HEK293 (cell line): ENCODE measurements around the gene PLLP.

Experiments
- CTCF ChIA-PET: fragments of 350-600 bp; formaldehyde crosslinking; extraction: SDS; loops from one replicate; lab custom pipeline; 2021; ENCODE audit warnings: antibody characterized with exemption; lab: Yijun Ruan, JAX
- POLR2A ChIA-PET: fragments of 300-600 bp; formaldehyde crosslinking; extraction: SDS; loops from one replicate; lab custom pipeline; 2020; ENCODE audit warnings: antibody characterized with exemption, inconsistent platforms; lab: Yijun Ruan, JAX
- H3K27ac ChIP-seq: fragments of 200-500 bp; sonication (Bioruptor generic); 2 replicates; pipeline ENCODE4 v1.5.1; 2014; ENCODE audit warnings: low read depth, low read length, control low read depth, inconsistent platforms; ENCODE audit errors: extremely low read depth
- H3K36me3 ChIP-seq, 2 experiments: fragments of 200-500 bp in 1 of 2; sonication (Bioruptor generic) in 1 of 2; 1 replicate in 1 of 2; 2 replicates in 1 of 2; pipeline ENCODE4 v1.5.1; 2014 to 2017; ENCODE audit warnings: inconsistent platforms in 2 of 2, low read length in 2 of 2; ENCODE audit not compliant: control insufficient read depth in 2 of 2, insufficient read depth in 1 of 2
- H3K4me1 ChIP-seq: fragments of 200-500 bp; sonication (Bioruptor generic); 2 replicates; pipeline ENCODE4 v1.5.1; 2014; ENCODE audit warnings: mild to moderate bottlenecking, low read length, inconsistent platforms; ENCODE audit not compliant: control insufficient read depth, insufficient read depth
- H3K4me3 ChIP-seq: 2 replicates; pipeline ENCODE4 v1.5.1; 2011; ENCODE audit warnings: low read depth, mild to moderate bottlenecking, control low read depth, low read length, moderate library complexity
- H3K9me3 ChIP-seq: fragments of 200-500 bp; sonication (Bioruptor generic); 2 replicates; pipeline ENCODE4 v1.5.1; 2014; ENCODE audit warnings: low read depth, low read length, inconsistent platforms; ENCODE audit not compliant: control insufficient read depth, insufficient read depth
- BCL6B ChIP-seq: fragments of 450-650 bp; formaldehyde crosslinking; IDR thresholded peaks from 2 replicates; pipeline ENCODE4 v1.5.1; 2017; ENCODE audit warnings: missing biosample characterization, missing genetic modification characterization
- EGR2 ChIP-seq: fragments of 450-650 bp; formaldehyde crosslinking; IDR thresholded peaks from 2 replicates; pipeline ENCODE4 v1.5.1; 2016; ENCODE audit warnings: low read depth, missing biosample characterization, missing genetic modification characterization
- ELK4 ChIP-seq: IDR thresholded peaks from 2 replicates; pipeline ENCODE4 v1.6.1; 2011; ENCODE audit warnings: mild to moderate bottlenecking, low read depth, low read length, borderline replicate concordance
- GLIS1 ChIP-seq: fragments of 450-650 bp; formaldehyde crosslinking; IDR thresholded peaks from 2 replicates; pipeline ENCODE4 v1.5.1; 2016; ENCODE audit warnings: missing biosample characterization, missing genetic modification characterization
- KLF17 ChIP-seq: fragments of 450-650 bp; formaldehyde crosslinking; IDR thresholded peaks from 2 replicates; pipeline ENCODE4 v1.5.1; 2016; ENCODE audit warnings: missing biosample characterization, missing genetic modification characterization
- KLF8 ChIP-seq: fragments of 450-650 bp; formaldehyde crosslinking; IDR thresholded peaks from 2 replicates; pipeline ENCODE4 v1.5.1; 2016; ENCODE audit warnings: missing biosample characterization, missing genetic modification characterization
- MYNN ChIP-seq: fragments of 450-650 bp; formaldehyde crosslinking; IDR thresholded peaks from 2 replicates; pipeline ENCODE4 v1.5.1; 2016; ENCODE audit warnings: missing biosample characterization, missing genetic modification characterization, borderline replicate concordance
- PRDM1 ChIP-seq: fragments of 450-650 bp; formaldehyde crosslinking; IDR thresholded peaks from 2 replicates; pipeline ENCODE4; 2016; ENCODE audit warnings: missing biosample characterization, missing genetic modification characterization
- SALL2 ChIP-seq: fragments of 450-650 bp; formaldehyde crosslinking; IDR thresholded peaks from 2 replicates; pipeline ENCODE4 v1.5.0; 2017; ENCODE audit warnings: missing biosample characterization, mild to moderate bottlenecking, missing genetic modification characterization, borderline replicate concordance
- ZBTB7A ChIP-seq: fragments of 450-650 bp; formaldehyde crosslinking; IDR thresholded peaks from 2 replicates; pipeline ENCODE4 v1.5.1; 2016; ENCODE audit warnings: low read depth, missing biosample characterization, missing genetic modification characterization
- ZEB2 ChIP-seq: fragments of 450-650 bp; formaldehyde crosslinking; IDR thresholded peaks from 2 replicates; pipeline ENCODE4 v1.5.1; 2016; ENCODE audit warnings: missing biosample characterization, missing genetic modification characterization
- ZFP41 ChIP-seq: fragments of 450-650 bp; formaldehyde crosslinking; IDR thresholded peaks from 2 replicates; pipeline ENCODE4 v1.5.1; 2016; ENCODE audit warnings: missing biosample characterization, missing genetic modification characterization, borderline replicate concordance
- ZNF140 ChIP-seq: fragments of 450-650 bp; formaldehyde crosslinking; IDR thresholded peaks from 2 replicates; pipeline ENCODE4 v1.5.1; 2016; ENCODE audit warnings: missing biosample characterization, missing genetic modification characterization
- ZNF174 ChIP-seq: fragments of 450-650 bp; formaldehyde crosslinking; IDR thresholded peaks from 2 replicates; pipeline ENCODE4 v1.5.0; 2017; ENCODE audit warnings: missing biosample characterization, mild to moderate bottlenecking, missing genetic modification characterization
- ZNF175 ChIP-seq: fragments of 450-650 bp; formaldehyde crosslinking; IDR thresholded peaks from 2 replicates; pipeline ENCODE4 v1.5.1; 2016; ENCODE audit warnings: missing biosample characterization, missing genetic modification characterization
- ZNF214 ChIP-seq: fragments of 450-650 bp; formaldehyde crosslinking; IDR thresholded peaks from 2 replicates; pipeline ENCODE4 v1.5.1; 2017; ENCODE audit warnings: missing biosample characterization, mild to moderate bottlenecking, missing genetic modification characterization, borderline replicate concordance
- ZNF223 ChIP-seq: fragments of 450-650 bp; formaldehyde crosslinking; IDR thresholded peaks from 2 replicates; pipeline ENCODE4 v1.5.1; 2016; ENCODE audit warnings: missing biosample characterization, missing genetic modification characterization
- ZNF266 ChIP-seq: fragments of 450-650 bp; formaldehyde crosslinking; IDR thresholded peaks from 2 replicates; pipeline ENCODE4 v1.5.1; 2016; ENCODE audit warnings: missing biosample characterization, missing genetic modification characterization, low read depth
- ZNF280C ChIP-seq: fragments of 450-650 bp; formaldehyde crosslinking; IDR thresholded peaks from 2 replicates; pipeline ENCODE4 v1.5.1; 2016; ENCODE audit warnings: missing biosample characterization, missing genetic modification characterization
- ZNF560 ChIP-seq: fragments of 450-650 bp; formaldehyde crosslinking; IDR thresholded peaks from 2 replicates; pipeline ENCODE4 v1.5.1; 2017; ENCODE audit warnings: missing biosample characterization, missing genetic modification characterization, borderline replicate concordance
- ZNF580 ChIP-seq: fragments of 450-650 bp; formaldehyde crosslinking; IDR thresholded peaks from 2 replicates; pipeline ENCODE4 v1.5.1; 2016; ENCODE audit warnings: missing biosample characterization, missing genetic modification characterization
- ZNF585B ChIP-seq: fragments of 450-650 bp; formaldehyde crosslinking; IDR thresholded peaks from 2 replicates; pipeline ENCODE4 v1.5.1; 2016; ENCODE audit warnings: missing biosample characterization, missing genetic modification characterization
- ZNF692 ChIP-seq: fragments of 450-650 bp; formaldehyde crosslinking; IDR thresholded peaks from 2 replicates; pipeline ENCODE4 v1.5.1; 2016; ENCODE audit warnings: missing biosample characterization, missing genetic modification characterization
- ZNF707 ChIP-seq: fragments of 450-650 bp; formaldehyde crosslinking; IDR thresholded peaks from 2 replicates; pipeline ENCODE4 v1.5.1; 2016; ENCODE audit warnings: missing biosample characterization, missing genetic modification characterization
- ZNF777 ChIP-seq: fragments of 450-650 bp; formaldehyde crosslinking; IDR thresholded peaks from 2 replicates; pipeline ENCODE4 v1.5.1; 2017; ENCODE audit warnings: missing biosample characterization, missing genetic modification characterization, borderline replicate concordance

The PLLP gene

DNA sequence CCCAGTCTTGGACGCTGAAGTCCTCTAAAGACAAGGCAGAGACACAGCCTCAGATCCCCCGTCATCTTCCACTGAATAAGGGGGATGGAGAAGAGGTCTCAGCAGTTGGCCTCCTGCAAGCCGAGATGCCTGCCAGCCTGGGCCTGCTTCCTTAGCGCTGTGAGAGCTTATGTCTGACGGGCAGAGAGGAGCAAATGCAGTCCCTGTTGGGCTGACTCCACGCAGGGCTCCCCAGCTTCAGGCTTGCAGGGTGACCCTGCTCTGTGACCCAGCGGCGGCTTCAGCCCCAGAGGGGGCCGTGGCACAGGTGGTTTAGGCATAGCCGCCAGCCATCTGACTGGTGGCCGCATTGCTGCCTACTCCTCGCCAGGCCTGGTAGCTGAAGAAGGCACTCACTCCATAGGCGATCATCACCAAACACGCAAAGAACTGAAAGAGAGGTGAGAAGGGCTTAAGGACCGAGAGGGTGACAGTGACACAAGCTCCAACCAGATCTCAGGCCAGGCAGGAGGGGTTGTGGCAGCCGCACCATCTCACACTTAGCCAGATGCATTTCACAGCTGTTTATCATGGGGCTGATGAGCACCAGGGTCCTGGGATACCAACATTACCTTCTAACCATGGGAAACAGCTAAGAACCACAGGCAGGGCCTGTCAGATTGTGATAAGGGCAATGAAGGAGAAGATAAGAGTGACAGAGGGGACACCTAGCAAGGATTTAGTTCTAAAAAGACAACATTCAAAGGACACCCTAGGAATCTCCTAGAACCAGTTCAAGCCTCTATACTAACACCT lies 27.7 kb downstream of the PLLP start (continued):
- TF ChIP-seq ZNF777 (no peak), ZNF266 (tag by site-specific recombination) (no peak), ZNF174 (tag by site-specific recombination) (no peak), ZEB2 (no peak), ZNF692 (no peak), KLF8 (no peak), ZNF214 (tag by site-specific recombination) (no peak), ZNF280C (tag by site-specific recombination) (no peak)

DNA sequence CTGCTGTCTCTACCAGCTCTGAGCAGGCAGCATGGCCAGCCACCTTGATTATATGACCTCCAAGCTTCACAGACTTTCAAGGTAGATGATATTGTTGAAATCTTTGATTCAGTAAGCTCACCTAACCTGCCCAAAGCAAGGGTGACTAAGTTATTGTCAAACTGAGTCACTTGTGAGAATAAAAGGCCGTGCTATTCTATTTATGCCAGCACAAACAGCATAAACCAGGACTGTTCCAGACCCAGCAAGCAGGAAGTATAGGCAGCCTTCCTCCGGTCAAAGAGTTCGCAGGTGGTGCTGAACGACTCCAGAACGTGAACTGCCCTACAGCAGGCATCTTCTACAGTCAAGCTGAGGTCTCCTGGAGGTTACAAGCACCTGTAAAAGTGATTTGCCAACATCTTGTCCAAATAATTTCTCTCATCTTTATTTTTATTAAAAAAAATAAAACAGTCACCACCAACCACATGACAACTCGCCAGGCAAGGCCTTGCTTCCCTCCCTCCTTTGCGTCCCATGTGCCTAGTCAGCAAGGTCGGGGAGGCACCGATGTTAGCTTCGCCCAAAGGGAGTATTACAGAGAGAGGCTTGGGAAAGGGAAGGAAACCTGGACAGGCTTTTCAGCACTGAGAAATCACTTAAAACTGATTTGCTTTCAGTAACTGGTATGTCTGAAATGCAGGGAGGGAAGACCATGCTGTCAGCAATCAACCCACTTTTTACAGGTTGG lies 28.6 kb downstream of the PLLP start:
- Histone ChIP-seq H3K9me3 (no peaks in the 10 kb centered on the region), H3K36me3 (peaks cover 10 to 47% of the 10 kb centered on the region in 2 experiments; a peak in 2 of 3 replicates), H3K4me1 (no peaks in the 10 kb centered on the region), H3K4me3 (no peak overlapping the region), H3K27ac (no peak overlapping the region)
- TF ChIP-seq ZNF560 (tag by site-specific recombination) (no peak), KLF17 (tag by site-specific recombination) (no peak), GLIS1 (tag by site-specific recombination) (no peak), ZNF585B (tag by site-specific recombination) (no peak), ZFP41 (tag by site-specific recombination) (no peak), ZBTB7A (tag by site-specific recombination) (no peak)
- ChIA-PET POLR2A (interaction anchor here (0.7 kb wide), 1 partner anchor 33 kb away, joined by 3 read pairs; no protein-coding TSS in a partner anchor), CTCF (interaction anchor here (0.8 to 1.0 kb wide), 2 partner anchors 11 to 47 kb away, joined by 3 to 6 read pairs; partner anchors contain the start of gene ARL2BP)

DNA sequence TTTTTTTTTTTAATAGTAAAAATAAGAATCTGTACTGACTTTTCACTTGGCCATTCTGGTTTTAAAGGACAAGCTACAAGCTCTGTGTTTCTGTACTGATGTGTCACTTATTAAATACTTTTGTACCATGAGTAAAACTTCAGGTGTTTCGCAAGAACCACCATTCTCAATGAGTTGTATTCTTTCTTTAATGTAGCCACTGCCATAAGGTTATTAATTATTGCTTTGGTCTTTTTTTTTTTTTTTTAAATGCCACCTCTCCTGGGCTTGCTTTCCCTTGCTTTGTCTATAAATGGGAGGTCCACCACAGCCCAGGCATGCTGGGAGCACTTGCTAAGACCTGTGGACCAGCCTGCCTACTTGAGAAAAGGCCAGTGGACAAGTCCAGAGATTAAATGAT lies 31.0 kb downstream of the PLLP start:
- Histone ChIP-seq H3K4me3 (no peak overlapping the region), H3K27ac (no peak overlapping the region), H3K4me1 (no peaks in the 10 kb centered on the region), H3K9me3 (no peaks in the 10 kb centered on the region), H3K36me3 (peaks cover 22 to 71% of the 10 kb centered on the region in 2 experiments)
- POLR2A ChIA-PET, result no interaction called here
- CTCF ChIA-PET, result interaction anchor here (0.6 kb wide), 1 partner anchor 11 kb away, joined by 4 read pairs; no protein-coding TSS in a partner anchor
- TF ChIP-seq EGR2 (tag by site-specific recombination) (no peak), ELK4 (no peak), SALL2 (no peak), ZNF223 (tag by site-specific recombination) (no peak), ZNF175 (no peak), ZNF140 (no peak), PRDM1 (no peak), ZNF580 (tag by site-specific recombination) (no peak), BCL6B (no peak), MYNN (no peak), ZNF707 (no peak)
